ENCODE data around the gene MR1.

Gene MR1

GRCh38 chr1:181110013-181110412, 76.2 kb downstream of the MR1 start:
- DNase-seq (ENCODE audit: low read depth) = no peak
- in situ Hi-C loops (cut with HindIII; ENCODE audit: low sequenced_read_pairs) = no loop called here
- H3K4me3 ChIP-seq (ENCODE audit: low read depth, low read length) = no peak overlapping the region

More at GRCh38 chr1:181110013-181110412, 76.2 kb downstream of the MR1 start:
- TF ChIP-seq CTCF (IDR thresholded peaks at IDR 0.05; ENCODE audit: low read depth, low read length, missing control alignments) = no peak

Measured in astrocyte of the cerebellum (primary cell).